ENCODE measurements around the gene DNAJC24.

GRCh38 chr11:31443802-31444201 is 74.1 kb downstream of the DNAJC24 start:
- TF ChIP-seq CTCF (IDR thresholded peaks at IDR 0.05; ENCODE audit: borderline replicate concordance, extremely low read depth, low read length, poor library complexity, severe bottlenecking) = no peak
- no peak for TF ChIP-seq EZH2 (IDR thresholded peaks at IDR 0.05; ENCODE audit: borderline replicate concordance, low read depth, low read length, severe bottlenecking)
